GM10266 (cell line): ENCODE results near the gene MRPL22.

Experiments
- DNase-seq: peaks from one replicate; pipeline ENCODE4 v3.0.0; 2012; ENCODE audit errors: extremely low spot score
- TF ChIP-seq, protein P1 (sequence below): IDR thresholded peaks from 2 replicates; pipeline ENCODE4 v1.5.1; 2012; ENCODE audit warnings: mild to moderate bottlenecking, low read depth; ENCODE audit not compliant: control insufficient read depth, insufficient read depth; ENCODE audit errors: missing control alignments

The MRPL22 gene

GRCh38 chr5:154940772-154941620, at the start of gene MRPL22:
TSS of gene MRPL22 (plus strand) at chr5:154941073. CDS start at chr5:154941111, 38 bp downstream.
- peak; percentile 93 for DNase-seq
- TF ChIP-seq, protein P1, sequence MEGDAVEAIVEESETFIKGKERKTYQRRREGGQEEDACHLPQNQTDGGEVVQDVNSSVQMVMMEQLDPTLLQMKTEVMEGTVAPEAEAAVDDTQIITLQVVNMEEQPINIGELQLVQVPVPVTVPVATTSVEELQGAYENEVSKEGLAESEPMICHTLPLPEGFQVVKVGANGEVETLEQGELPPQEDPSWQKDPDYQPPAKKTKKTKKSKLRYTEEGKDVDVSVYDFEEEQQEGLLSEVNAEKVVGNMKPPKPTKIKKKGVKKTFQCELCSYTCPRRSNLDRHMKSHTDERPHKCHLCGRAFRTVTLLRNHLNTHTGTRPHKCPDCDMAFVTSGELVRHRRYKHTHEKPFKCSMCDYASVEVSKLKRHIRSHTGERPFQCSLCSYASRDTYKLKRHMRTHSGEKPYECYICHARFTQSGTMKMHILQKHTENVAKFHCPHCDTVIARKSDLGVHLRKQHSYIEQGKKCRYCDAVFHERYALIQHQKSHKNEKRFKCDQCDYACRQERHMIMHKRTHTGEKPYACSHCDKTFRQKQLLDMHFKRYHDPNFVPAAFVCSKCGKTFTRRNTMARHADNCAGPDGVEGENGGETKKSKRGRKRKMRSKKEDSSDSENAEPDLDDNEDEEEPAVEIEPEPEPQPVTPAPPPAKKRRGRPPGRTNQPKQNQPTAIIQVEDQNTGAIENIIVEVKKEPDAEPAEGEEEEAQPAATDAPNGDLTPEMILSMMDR = no peak

DNA sequence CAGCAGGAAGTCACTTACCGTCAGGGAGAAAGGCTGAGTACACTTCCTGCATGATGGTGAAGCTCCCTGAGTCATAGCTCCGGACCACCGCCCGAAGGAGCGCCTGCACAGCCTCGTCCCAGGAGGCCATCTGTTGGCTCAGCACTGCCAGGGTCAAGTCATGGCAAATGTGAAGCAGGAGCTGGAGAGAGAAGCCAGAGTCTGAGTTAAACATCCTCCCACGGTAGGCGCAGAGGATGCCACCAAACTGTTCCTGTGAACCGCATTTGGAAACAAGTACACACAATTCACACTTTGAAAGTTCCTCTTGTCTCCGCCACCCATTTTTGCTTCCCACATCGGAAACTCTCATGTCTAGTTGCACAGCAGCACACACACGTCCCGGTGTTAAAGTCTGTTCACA, 48.5 kb upstream of the MRPL22 start:
- no peak for DNase-seq

DNA sequence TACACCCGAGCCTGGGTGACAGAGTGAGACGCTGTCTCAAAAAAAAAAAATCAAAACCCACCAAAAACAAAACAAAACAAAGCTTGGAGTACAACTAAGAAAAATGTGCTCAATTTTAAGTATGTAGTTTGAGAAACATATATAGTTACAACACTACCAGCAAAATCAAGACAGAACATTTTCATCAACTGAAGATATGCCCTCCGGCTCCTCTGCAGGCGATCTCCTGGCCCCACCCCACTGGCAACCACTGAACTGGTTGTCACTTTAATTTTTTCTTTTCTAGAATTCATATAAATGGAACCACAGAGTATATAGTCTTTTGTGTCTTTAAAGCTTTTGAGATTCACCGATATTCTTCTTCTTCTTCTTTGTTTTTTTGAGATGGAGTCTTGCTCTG, 47.5 kb upstream of the MRPL22 start:
- TF ChIP-seq, protein P1 = no peak
- no peak for DNase-seq

More for the DNA sequence above, 48.5 kb upstream of the MRPL22 start:
- TF ChIP-seq, protein P1 = no peak

GRCh38 chr5:154895606-154896561, 45.0 kb upstream of the MRPL22 start:
- TF ChIP-seq, protein P1 = no peak
- DNase-seq = no peak

- no peak for DNase-seq
- TF ChIP-seq, protein P1 = no peak
Measured at GRCh38 chr5:154896562-154897165, 44.2 kb upstream of the MRPL22 start.

DNA sequence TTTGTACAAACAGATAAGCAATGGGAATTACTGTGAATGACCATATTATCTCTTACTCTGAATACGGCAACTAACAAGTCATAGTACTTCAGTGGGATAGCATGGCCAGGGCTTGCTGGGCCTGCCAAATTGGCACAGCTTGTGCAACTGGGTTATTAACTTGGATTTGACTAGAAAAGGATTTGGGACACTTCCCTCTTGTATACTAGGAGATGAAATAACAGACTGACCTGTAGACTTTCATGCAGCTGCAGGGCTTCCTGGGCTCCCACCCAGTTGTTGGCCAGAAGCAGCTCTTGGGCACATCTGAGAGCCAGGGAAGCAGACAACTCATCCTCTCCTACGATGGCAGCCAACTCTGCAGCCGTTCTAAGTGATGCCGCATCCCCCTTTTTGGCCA, 42.7 kb upstream of the MRPL22 start:
- TF ChIP-seq, protein P1 = no peak
- DNase-seq = no peak
